ENCODE data around the gene NLGN2.

Gene NLGN2

GRCh38 chr17:7416323-7416722 lies 8.7 kb downstream of the NLGN2 start:
- TF ChIP-seq CTCF (IDR thresholded peaks at IDR 0.05; ENCODE audit: control insufficient read depth, extremely low read depth, insufficient read depth) = no peak
- no peak overlapping the region for H3K4me3 ChIP-seq (ENCODE audit: low read depth, low read length)
- no peak for DNase-seq (ENCODE audit: low read depth)

GRCh38 chr17:7417056-7417655 lies 9.5 kb downstream of the NLGN2 start:
- H3K4me3 ChIP-seq (ENCODE audit: low read depth, low read length) = no peak overlapping the region
- no peak for TF ChIP-seq CTCF (IDR thresholded peaks at IDR 0.05; ENCODE audit: control insufficient read depth, extremely low read depth, insufficient read depth)
- no peak for DNase-seq (ENCODE audit: low read depth)

- no peak for TF ChIP-seq CTCF (IDR thresholded peaks at IDR 0.05; ENCODE audit: control insufficient read depth, extremely low read depth, insufficient read depth)
- H3K4me3 ChIP-seq (ENCODE audit: low read depth, low read length) = no peak overlapping the region
- no peak for DNase-seq (ENCODE audit: low read depth)
Observed at GRCh38 chr17:7418472-7419152, 11.0 kb downstream of the NLGN2 start.

DNA sequence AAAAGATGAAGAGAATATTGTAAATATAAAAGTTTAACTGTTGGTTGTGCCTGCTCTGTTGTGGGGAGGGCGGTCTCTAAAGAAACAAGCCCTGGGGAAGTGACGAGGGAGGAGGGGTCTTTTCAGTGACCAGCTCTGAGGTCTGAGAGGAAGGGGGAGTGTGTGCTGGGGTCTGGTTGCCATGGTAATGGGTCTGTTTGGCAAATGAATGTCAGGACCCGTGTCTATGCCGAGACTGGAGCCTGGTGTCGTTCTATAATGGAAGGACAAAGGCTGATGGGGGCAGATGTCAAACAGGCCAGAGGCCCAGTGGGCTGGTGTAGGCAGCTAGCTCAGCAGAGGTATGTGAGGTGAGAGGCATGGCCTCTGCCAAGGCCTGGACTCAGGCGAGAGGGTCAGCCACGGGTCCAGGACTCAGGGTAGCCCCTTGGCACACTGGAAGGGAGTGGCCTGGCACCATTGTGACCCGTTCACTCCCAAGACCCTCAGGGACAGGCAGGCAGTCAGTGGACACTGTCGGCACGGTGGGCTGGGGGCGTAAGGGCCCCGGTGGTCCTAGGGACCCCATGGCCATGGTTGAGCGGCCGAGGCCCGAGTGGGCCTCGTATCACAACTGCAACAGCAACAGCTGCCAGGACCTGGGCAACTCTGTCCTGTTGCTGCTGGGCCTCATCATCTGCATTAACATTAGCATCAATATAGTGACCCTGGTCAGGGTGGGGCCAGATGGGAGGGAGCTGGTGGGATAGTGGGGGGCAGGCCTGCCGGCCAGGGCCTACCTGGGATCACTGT lies 12.4 kb downstream of the NLGN2 start, which contains the start of gene SPEM1:
SPEM1 (plus strand) TSS at position 506 of the 792 bp plus-strand sequence; CDS start at position 567, 61 bp downstream.
- no peak for DNase-seq (ENCODE audit: low read depth)
- no peak for TF ChIP-seq CTCF (IDR thresholded peaks at IDR 0.05; ENCODE audit: control insufficient read depth, extremely low read depth, insufficient read depth)
- no peak within 1 kb of the TSS for H3K4me3 ChIP-seq (ENCODE audit: low read depth, low read length)

DNA sequence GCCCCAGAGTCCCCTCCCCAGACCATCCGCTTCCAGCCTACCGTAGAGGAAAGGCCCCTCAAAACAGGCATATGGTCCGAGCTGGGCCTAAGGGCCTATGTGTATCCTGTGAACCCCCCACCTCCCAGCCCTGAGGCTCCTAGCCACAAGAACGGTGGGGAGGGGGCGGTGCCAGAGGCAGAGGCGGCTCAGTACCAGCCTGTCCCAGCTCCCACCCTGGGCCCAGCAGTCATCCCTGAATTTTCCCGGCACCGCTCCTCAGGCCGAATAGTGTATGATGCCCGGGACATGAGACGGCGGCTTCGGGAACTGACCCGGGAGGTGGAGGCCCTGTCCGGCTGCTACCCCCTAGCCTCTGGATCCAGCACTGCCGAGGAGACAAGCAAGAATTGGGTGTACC lies 13.5 kb downstream of the NLGN2 start:
- no peak for DNase-seq (ENCODE audit: low read depth)
- TF ChIP-seq CTCF (IDR thresholded peaks at IDR 0.05; ENCODE audit: control insufficient read depth, extremely low read depth, insufficient read depth) = no peak
- H3K4me3 ChIP-seq (ENCODE audit: low read depth, low read length) = no peak overlapping the region

DNA sequence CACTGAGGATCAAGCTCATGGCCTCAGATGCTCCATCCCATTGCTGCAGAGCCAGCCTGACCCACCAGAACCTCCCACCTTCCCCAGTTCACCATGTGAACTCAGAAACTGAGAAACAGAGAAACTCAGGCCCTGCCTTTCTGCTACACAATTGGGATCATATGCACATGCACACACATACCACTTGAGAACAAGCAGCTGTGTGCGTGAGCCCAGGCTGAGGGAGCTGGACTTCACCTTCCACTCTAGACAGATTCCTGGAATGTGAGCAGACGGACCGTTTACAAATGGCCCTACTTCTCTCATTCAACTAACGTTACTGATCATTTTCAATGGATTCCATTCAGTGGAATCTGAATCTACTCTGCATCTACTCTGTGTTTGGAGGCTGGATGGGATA lies 16.0 kb downstream of the NLGN2 start:
- TF ChIP-seq CTCF (IDR thresholded peaks at IDR 0.05; ENCODE audit: control insufficient read depth, extremely low read depth, insufficient read depth) = no peak
- H3K4me3 ChIP-seq (ENCODE audit: low read depth, low read length) = no peak overlapping the region
- DNase-seq (ENCODE audit: low read depth) = no peak
